HepG2 (cell line): Measurements from ENCODE around the gene SLC43A1. TPM values are rescaled to one million over a fixed set of nuclear protein-coding genes. Genes with fewer than 3 reads are reported as not detected.

Experiments used
- ATAD3A ChIP-seq: sonication (generic); formaldehyde crosslinking; IDR thresholded peaks from 2 replicates; pipeline ENCODE4 v1.4.0; 2020; ENCODE audit warnings: missing genetic modification reagents
- BRCA1 ChIP-seq: sonication (generic); formaldehyde crosslinking; IDR thresholded peaks from 2 replicates; pipeline ENCODE4 v1.4.0; 2020; ENCODE audit warnings: missing genetic modification reagents
- CSRNP1 ChIP-seq: sonication (generic); formaldehyde crosslinking; IDR thresholded peaks from 2 replicates; pipeline ENCODE4 v1.8.1; 2023; ENCODE audit warnings: mild to moderate bottlenecking, missing genetic modification reagents
- EZH2 ChIP-seq: conservative IDR thresholded peaks from 2 replicates; pipeline ENCODE4 v1.6.1; 2012; ENCODE audit warnings: mild to moderate bottlenecking, low read depth, low read length, moderate library complexity
- HNRNPK ChIP-seq: fragments of 200-400 bp; formaldehyde crosslinking; IDR thresholded peaks from 2 replicates; pipeline ENCODE4 v1.6.1; 2018; ENCODE audit warnings: low read length, low read depth, moderate library complexity, mild to moderate bottlenecking; ENCODE audit not compliant: poor library complexity, severe bottlenecking
- MEIS2 ChIP-seq: sonication (generic); formaldehyde crosslinking; IDR thresholded peaks from 2 replicates; pipeline ENCODE4 v1.9.0; 2021; ENCODE audit warnings: mild to moderate bottlenecking, missing genetic modification reagents
- MLXIP ChIP-seq: sonication (generic); formaldehyde crosslinking; IDR thresholded peaks from 2 replicates; pipeline ENCODE4 v1.9.0; 2021; ENCODE audit warnings: missing genetic modification reagents, borderline replicate concordance
- MZF1 ChIP-seq: sonication (generic); formaldehyde crosslinking; IDR thresholded peaks from 2 replicates; pipeline ENCODE4 v1.8.1; 2023; ENCODE audit warnings: mild to moderate bottlenecking, missing genetic modification reagents, borderline replicate concordance
- RAD21 ChIP-seq: fragments of 450-650 bp; formaldehyde crosslinking; IDR thresholded peaks from 2 replicates; pipeline ENCODE4 v1.5.0; 2020; ENCODE audit warnings: mild to moderate bottlenecking
- RCOR2 ChIP-seq: IDR thresholded peaks from 2 replicates; pipeline ENCODE4 v1.6.1; 2016; ENCODE audit warnings: missing biosample characterization, missing genetic modification reagents
- SAP130 ChIP-seq: IDR thresholded peaks from 2 replicates; pipeline ENCODE4 v1.6.1; 2016; ENCODE audit warnings: low read depth
- SIX4 ChIP-seq: sonication (generic); formaldehyde crosslinking; IDR thresholded peaks from 2 replicates; pipeline ENCODE4 v1.4.0; 2020; ENCODE audit warnings: missing genetic modification reagents
- SSRP1 ChIP-seq: IDR thresholded peaks from 2 replicates; pipeline ENCODE4 v1.6.1; 2016; ENCODE audit warnings: control low read depth
- THAP8 ChIP-seq: sonication (generic); formaldehyde crosslinking; IDR thresholded peaks from 2 replicates; pipeline ENCODE4 v1.5.1; 2020; ENCODE audit warnings: missing genetic modification reagents, mild to moderate bottlenecking, borderline replicate concordance
- THAP9 ChIP-seq: sonication (generic); formaldehyde crosslinking; IDR thresholded peaks from 2 replicates; pipeline ENCODE4; 2020; ENCODE audit warnings: missing genetic modification reagents, mild to moderate bottlenecking, borderline replicate concordance
- ZBTB26 ChIP-seq: IDR thresholded peaks from 2 replicates; pipeline ENCODE4 v1.6.1; 2016; ENCODE audit warnings: missing compliant biosample characterization, missing genetic modification reagents, borderline replicate concordance
- ZNF274 ChIP-seq: sonication (generic); formaldehyde crosslinking; IDR thresholded peaks from 2 replicates; pipeline ENCODE4 v1.5.1; 2020; ENCODE audit warnings: mild to moderate bottlenecking, missing genetic modification reagents
- ZNF292 ChIP-seq: sonication (generic); formaldehyde crosslinking; IDR thresholded peaks from 2 replicates; pipeline ENCODE4 v1.8.1; 2022; ENCODE audit warnings: mild to moderate bottlenecking, low read depth, missing genetic modification reagents, borderline replicate concordance
- ZNF674 ChIP-seq: sonication (generic); formaldehyde crosslinking; IDR thresholded peaks from 2 replicates; pipeline ENCODE4 v1.5.0; 2020; ENCODE audit warnings: low read depth, mild to moderate bottlenecking, missing genetic modification reagents
- polyA plus RNA-seq, 8 experiments: library from polyadenylated mRNA; depleted of rRNA in 3 of 8; stranded (reverse) in 7 of 8; unstranded in 1 of 8; fragments of >200 nt; fragmentation: Illumina TruSeq in 4 of 8; extraction: Trizol in 4 of 8; gene quantifications; 2 replicates each; pipeline versions ENCODE4 v1.2.1 to v1.2.3, GENCODE V29; 2011 to 2016; ENCODE audit warnings: low read depth in 4 of 8, missing spikeins in 1 of 8, mixed read lengths in 1 of 8; ENCODE audit not compliant: insufficient read depth in 1 of 8
- total RNA-seq, 5 experiments: library from RNA; depleted of rRNA; stranded (reverse); fragments of >200 nt; fragmentation: Illumina TruSeq; extraction: Trizol; gene quantifications; 2 replicates each; pipeline ENCODE4 v1.2.3, GENCODE V29; 2016; ENCODE audit warnings: low read depth in 1 of 5

The SLC43A1 gene
- total and polyA plus RNA-seq, 2 of the 13 experiments (the other 11 are each of a cell fraction or from before 2014, with no cell fraction given), result 72.3 to 87.6 TPM

GRCh38 chr11:57497303-57498247, 17.9 kb downstream of the SLC43A1 start (continued):
- TF ChIP-seq MLXIP (no peak), ATAD3A (CRISPR knock-in tag) (no peak), RCOR2 (CRISPR knock-in tag) (no peak; the same call in 1 of the 2 replicates), MZF1 (no peak), CSRNP1 (CRISPR knock-in tag) (peak; percentile 64; the same call in 1 of the 2 replicates), HNRNPK (no peak), ZNF292 (peak; percentile 72), THAP9 (no peak), ZBTB26 (CRISPR knock-in tag) (0 out of 2 replicates have a peak, but pooled peaks have one; percentile 46), THAP8 (no peak), ZNF274 (CRISPR knock-in tag) (no peak), RAD21 (CRISPR knock-in tag) (no peak; the same call in 1 of the 2 replicates), SIX4 (no peak), SAP130 (CRISPR knock-in tag) (peak; percentile 56; the same call in 1 of the 2 replicates), MEIS2 (CRISPR knock-in tag) (no peak), EZH2 (no peak), BRCA1 (CRISPR knock-in tag) (no peak), ZNF674 (CRISPR knock-in tag) (no peak), SSRP1 (peak; percentile 83; the same call in 1 of the 2 replicates)
